ENCODE results near the gene CCT2. TPM values are rescaled to one million over a fixed set of nuclear protein-coding genes. Genes with fewer than 3 reads are reported as not detected.
A peak's percentile ranks its signal among the peaks of the same experiment; 100 is the strongest.

The CCT2 gene
- total and polyA plus RNA-seq, 9 of the 15 experiments (the other 6 are each of a cell fraction or from before 2014, with no cell fraction given), result 341 to 738 (median 490) TPM

GRCh38 chr12:69585189-69586062 is at the start of gene CCT2 (continued):
- peak; percentile 28; the same call in 1 of the 2 replicates for TF ChIP-seq ZNF589 (CRISPR knock-in tag; IDR thresholded peaks at IDR 0.05; ENCODE audit: low read depth)
- peak in 1 of 2 experiments; percentile 44; a peak in 1 of 4 replicates for TF ChIP-seq NONO (IDR thresholded peaks at IDR 0.05; ENCODE audit: low read depth in 2 of 2, low read length in 1 of 2)
- TF ChIP-seq CEBPB (tag; IDR thresholded peaks at IDR 0.05), result no peak
- peak in 1 of 2 experiments; percentile 44; a peak in 1 of 3 replicates for TF ChIP-seq CBX3 (IDR thresholded peaks at IDR 0.05; ENCODE audit: borderline replicate concordance in 1 of 2, low read length in 2 of 2)
- peak; percentile 74 for TF ChIP-seq PCBP1 (IDR thresholded peaks at IDR 0.05; ENCODE audit: low read depth, low read length, poor library complexity, severe bottlenecking)
- TF ChIP-seq PHF8 (IDR thresholded peaks at IDR 0.05; ENCODE audit: borderline replicate concordance, low read length), result peak; percentile 99
- peak; percentile 15; the same call in 1 of the 2 replicates for TF ChIP-seq EGR1 (conservative IDR thresholded peaks at IDR 0.05)
- TF ChIP-seq HES1 (IDR thresholded peaks at IDR 0.05; ENCODE audit: low read depth), result peak; percentile 88
- peak; percentile 69; the same call in 1 of the 2 replicates for TF ChIP-seq LCOR (CRISPR knock-in tag; IDR thresholded peaks at IDR 0.05)
- TF ChIP-seq ZNF830 (CRISPR knock-in tag; IDR thresholded peaks at IDR 0.05), result 0 out of 2 replicates have a peak, but pooled peaks have one; percentile 68
- TF ChIP-seq GABPB1 (CRISPR knock-in tag; IDR thresholded peaks at IDR 0.05), result peak; percentile 97
- no peak for TF ChIP-seq KHSRP (IDR thresholded peaks at IDR 0.05)
- peak; percentile 53; the same call in 1 of the 2 replicates for TF ChIP-seq E2F3 (CRISPR knock-in tag; IDR thresholded peaks at IDR 0.05)
- 0 out of 4 replicates have a peak, but pooled peaks of 1 of the 2 experiments have one; percentile 37 for TF ChIP-seq RAD21 (CRISPR knock-in tag; conservative IDR thresholded peaks at IDR 0.05 in 1 of 2, IDR thresholded peaks at IDR 0.05 in 1 of 2)
- TF ChIP-seq THAP12 (CRISPR knock-in tag; IDR thresholded peaks at IDR 0.05), result peak; percentile 80
- no peak for TF ChIP-seq TGIF2 (CRISPR knock-in tag; IDR thresholded peaks at IDR 0.05)
- peak; percentile 62 for TF ChIP-seq MEIS2 (IDR thresholded peaks at IDR 0.05; ENCODE audit: partially characterized antibody)
- TF ChIP-seq GMEB1 (CRISPR knock-in tag; IDR thresholded peaks at IDR 0.05), result peak; percentile 60
- peak; percentile 96 for TF ChIP-seq GABPA (tag; conservative IDR thresholded peaks at IDR 0.05; ENCODE audit: low read depth)
- peak; percentile 99 for TF ChIP-seq MNT (conservative IDR thresholded peaks at IDR 0.05)
- no peak for TF ChIP-seq RHOXF2B (CRISPR knock-in tag; conservative IDR thresholded peaks at IDR 0.05)
